ENCODE data around the gene VAT1. TPM values are rescaled to one million over a fixed set of nuclear protein-coding genes. Genes with fewer than 3 reads are reported as not detected.

VAT1 gene
- total and polyA plus RNA-seq, 2 of the 13 experiments (the other 11 are each of a cell fraction or from before 2014, with no cell fraction given) = 143 to 205 TPM

DNA sequence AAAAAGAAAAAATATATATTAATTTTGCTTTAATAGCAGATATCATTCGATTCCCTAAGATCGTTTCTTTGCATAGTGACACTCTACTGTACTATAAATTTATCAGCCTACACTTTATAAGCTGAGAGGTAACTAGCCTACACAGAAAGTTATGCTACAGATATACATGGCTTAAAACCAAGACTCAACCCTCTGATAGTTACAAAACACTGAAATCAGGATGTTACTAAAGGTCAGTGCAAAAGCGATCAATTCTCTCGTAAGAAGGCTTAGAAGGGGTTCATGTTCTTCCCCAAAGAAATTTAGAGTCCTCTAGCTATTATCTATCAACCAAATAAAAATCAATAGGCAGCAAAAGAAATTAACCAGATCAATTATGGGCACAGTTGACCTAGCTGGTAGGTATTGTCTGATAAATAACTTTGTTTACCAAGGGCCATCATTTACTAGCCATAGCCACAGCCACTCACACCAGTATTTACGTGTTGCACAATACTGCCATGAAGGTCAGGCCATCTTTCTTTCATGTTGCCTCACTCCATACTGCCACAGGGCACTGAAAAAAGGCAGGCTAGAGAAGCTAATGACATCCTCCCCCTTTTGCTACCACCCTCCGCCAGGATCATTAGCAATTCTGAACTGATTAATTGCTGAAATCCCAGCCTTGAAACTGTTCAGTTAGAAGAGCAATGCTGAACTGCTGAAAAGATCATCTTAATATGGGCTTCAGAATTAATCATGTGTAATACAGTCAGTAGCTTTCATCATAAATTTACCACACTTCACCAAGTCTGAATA, 46.6 kb upstream of the VAT1 start (continued):
- peak; percentile 99 for TF ChIP-seq MIER3 (CRISPR knock-in tag; IDR thresholded peaks at IDR 0.05; ENCODE audit: borderline replicate concordance)
- TF ChIP-seq HDAC1 (CRISPR knock-in tag; IDR thresholded peaks at IDR 0.05) = peak; percentile 75; the same call in 1 of the 2 replicates
- TF ChIP-seq, protein P1, sequence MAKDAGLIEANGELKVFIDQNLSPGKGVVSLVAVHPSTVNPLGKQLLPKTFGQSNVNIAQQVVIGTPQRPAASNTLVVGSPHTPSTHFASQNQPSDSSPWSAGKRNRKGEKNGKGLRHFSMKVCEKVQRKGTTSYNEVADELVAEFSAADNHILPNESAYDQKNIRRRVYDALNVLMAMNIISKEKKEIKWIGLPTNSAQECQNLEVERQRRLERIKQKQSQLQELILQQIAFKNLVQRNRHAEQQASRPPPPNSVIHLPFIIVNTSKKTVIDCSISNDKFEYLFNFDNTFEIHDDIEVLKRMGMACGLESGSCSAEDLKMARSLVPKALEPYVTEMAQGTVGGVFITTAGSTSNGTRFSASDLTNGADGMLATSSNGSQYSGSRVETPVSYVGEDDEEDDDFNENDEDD (CRISPR knock-in tag; IDR thresholded peaks at IDR 0.05; ENCODE audit: borderline replicate concordance) = no peak
- TF ChIP-seq KLF12 (CRISPR knock-in tag; IDR thresholded peaks at IDR 0.05; ENCODE audit: borderline replicate concordance) = no peak
- peak; percentile 67 for TF ChIP-seq MED8 (CRISPR knock-in tag; IDR thresholded peaks at IDR 0.05; ENCODE audit: insufficient replicate concordance)
- no peak for TF ChIP-seq ZSCAN12 (CRISPR knock-in tag; IDR thresholded peaks at IDR 0.05)
- TF ChIP-seq, protein P2, sequence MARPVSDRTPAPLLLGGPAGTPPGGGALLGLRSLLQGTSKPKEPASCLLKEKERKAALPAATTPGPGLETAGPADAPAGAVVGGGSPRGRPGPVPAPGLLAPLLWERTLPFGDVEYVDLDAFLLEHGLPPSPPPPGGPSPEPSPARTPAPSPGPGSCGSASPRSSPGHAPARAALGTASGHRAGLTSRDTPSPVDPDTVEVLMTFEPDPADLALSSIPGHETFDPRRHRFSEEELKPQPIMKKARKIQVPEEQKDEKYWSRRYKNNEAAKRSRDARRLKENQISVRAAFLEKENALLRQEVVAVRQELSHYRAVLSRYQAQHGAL (CRISPR knock-in tag; IDR thresholded peaks at IDR 0.05; ENCODE audit: not compliant biosample characterization) = no peak
- TF ChIP-seq SMARCE1 (IDR thresholded peaks at IDR 0.05; ENCODE audit: borderline replicate concordance) = no peak
- TF ChIP-seq, protein P3, sequence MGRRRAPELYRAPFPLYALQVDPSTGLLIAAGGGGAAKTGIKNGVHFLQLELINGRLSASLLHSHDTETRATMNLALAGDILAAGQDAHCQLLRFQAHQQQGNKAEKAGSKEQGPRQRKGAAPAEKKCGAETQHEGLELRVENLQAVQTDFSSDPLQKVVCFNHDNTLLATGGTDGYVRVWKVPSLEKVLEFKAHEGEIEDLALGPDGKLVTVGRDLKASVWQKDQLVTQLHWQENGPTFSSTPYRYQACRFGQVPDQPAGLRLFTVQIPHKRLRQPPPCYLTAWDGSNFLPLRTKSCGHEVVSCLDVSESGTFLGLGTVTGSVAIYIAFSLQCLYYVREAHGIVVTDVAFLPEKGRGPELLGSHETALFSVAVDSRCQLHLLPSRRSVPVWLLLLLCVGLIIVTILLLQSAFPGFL (CRISPR knock-in tag; IDR thresholded peaks at IDR 0.05) = no peak
- TF ChIP-seq SMARCC2 (IDR thresholded peaks at IDR 0.05) = no peak
- TF ChIP-seq STAT5B (CRISPR knock-in tag; IDR thresholded peaks at IDR 0.05) = no peak
- TF ChIP-seq, protein P4, sequence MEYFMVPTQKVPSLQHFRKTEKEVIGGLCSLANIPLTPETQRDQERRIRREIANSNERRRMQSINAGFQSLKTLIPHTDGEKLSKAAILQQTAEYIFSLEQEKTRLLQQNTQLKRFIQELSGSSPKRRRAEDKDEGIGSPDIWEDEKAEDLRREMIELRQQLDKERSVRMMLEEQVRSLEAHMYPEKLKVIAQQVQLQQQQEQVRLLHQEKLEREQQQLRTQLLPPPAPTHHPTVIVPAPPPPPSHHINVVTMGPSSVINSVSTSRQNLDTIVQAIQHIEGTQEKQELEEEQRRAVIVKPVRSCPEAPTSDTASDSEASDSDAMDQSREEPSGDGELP (IDR thresholded peaks at IDR 0.05; ENCODE audit: borderline replicate concordance, low read depth) = peak; percentile 73
- peak; percentile 91 for TF ChIP-seq ELF3 (CRISPR knock-in tag; IDR thresholded peaks at IDR 0.05)
- TF ChIP-seq ATRX (CRISPR knock-in tag; IDR thresholded peaks at IDR 0.05; ENCODE audit: borderline replicate concordance) = no peak
- no peak for TF ChIP-seq ZSCAN30 (CRISPR knock-in tag; IDR thresholded peaks at IDR 0.05)
- peak; percentile 69; the same call in 1 of the 2 replicates for TF ChIP-seq ETV6 (CRISPR knock-in tag; conservative IDR thresholded peaks at IDR 0.05)
- peak; percentile 54; the same call in 1 of the 2 replicates for TF ChIP-seq GABPB1 (CRISPR knock-in tag; IDR thresholded peaks at IDR 0.05)
- no peak for TF ChIP-seq ELF4 (CRISPR knock-in tag; IDR thresholded peaks at IDR 0.05; ENCODE audit: borderline replicate concordance)
- peak; percentile 62; the same call in 1 of the 3 replicates for TF ChIP-seq MXI1 (IDR thresholded peaks at IDR 0.05; ENCODE audit: borderline replicate concordance, low read depth, low read length)
- peak; percentile 93; the same call in 1 of the 2 replicates for TF ChIP-seq ZBTB20 (CRISPR knock-in tag; IDR thresholded peaks at IDR 0.05; ENCODE audit: borderline replicate concordance, low read depth)
- TF ChIP-seq SETDB1 (CRISPR knock-in tag; IDR thresholded peaks at IDR 0.05; ENCODE audit: borderline replicate concordance) = no peak
- TF ChIP-seq IRX3 (CRISPR knock-in tag; IDR thresholded peaks at IDR 0.05; ENCODE audit: borderline replicate concordance, low read depth) = no peak
- TF ChIP-seq, protein P5, sequence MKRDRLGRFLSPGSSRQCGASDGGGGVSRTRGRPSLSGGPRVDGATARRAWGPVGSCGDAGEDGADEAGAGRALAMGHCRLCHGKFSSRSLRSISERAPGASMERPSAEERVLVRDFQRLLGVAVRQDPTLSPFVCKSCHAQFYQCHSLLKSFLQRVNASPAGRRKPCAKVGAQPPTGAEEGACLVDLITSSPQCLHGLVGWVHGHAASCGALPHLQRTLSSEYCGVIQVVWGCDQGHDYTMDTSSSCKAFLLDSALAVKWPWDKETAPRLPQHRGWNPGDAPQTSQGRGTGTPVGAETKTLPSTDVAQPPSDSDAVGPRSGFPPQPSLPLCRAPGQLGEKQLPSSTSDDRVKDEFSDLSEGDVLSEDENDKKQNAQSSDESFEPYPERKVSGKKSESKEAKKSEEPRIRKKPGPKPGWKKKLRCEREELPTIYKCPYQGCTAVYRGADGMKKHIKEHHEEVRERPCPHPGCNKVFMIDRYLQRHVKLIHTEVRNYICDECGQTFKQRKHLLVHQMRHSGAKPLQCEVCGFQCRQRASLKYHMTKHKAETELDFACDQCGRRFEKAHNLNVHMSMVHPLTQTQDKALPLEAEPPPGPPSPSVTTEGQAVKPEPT (CRISPR knock-in tag; IDR thresholded peaks at IDR 0.05; ENCODE audit: low read depth) = no peak
- no peak for TF ChIP-seq GLI4 (CRISPR knock-in tag; IDR thresholded peaks at IDR 0.05; ENCODE audit: borderline replicate concordance)
- TF ChIP-seq SIN3B (IDR thresholded peaks at IDR 0.05; ENCODE audit: low read length) = no peak
